Stimulated activated CD8-positive, alpha-beta memory T cell treated with anti-CD3 and anti-CD28 coated beads, Interleukin-4, amount 100 ng/mL, for 1 hour (primary cell): ENCODE results near the gene CPE.
A peak's percentile ranks its signal among the peaks of the same experiment; 100 is the strongest.
"Not testable (repeated sequence)": the region's sequence is repeated elsewhere in the genome, so short reads cannot be mapped to it uniquely, and the experiment has no call there.

ENCODE experiments used
- DNase-seq, 2 donors: peaks; one replicate each; pipeline ENCODE4 v3.0.0-alpha.2; 2020; ENCODE audit warnings: low read depth in 2 of 2, low spot score in 1 of 2

Gene CPE

DNA sequence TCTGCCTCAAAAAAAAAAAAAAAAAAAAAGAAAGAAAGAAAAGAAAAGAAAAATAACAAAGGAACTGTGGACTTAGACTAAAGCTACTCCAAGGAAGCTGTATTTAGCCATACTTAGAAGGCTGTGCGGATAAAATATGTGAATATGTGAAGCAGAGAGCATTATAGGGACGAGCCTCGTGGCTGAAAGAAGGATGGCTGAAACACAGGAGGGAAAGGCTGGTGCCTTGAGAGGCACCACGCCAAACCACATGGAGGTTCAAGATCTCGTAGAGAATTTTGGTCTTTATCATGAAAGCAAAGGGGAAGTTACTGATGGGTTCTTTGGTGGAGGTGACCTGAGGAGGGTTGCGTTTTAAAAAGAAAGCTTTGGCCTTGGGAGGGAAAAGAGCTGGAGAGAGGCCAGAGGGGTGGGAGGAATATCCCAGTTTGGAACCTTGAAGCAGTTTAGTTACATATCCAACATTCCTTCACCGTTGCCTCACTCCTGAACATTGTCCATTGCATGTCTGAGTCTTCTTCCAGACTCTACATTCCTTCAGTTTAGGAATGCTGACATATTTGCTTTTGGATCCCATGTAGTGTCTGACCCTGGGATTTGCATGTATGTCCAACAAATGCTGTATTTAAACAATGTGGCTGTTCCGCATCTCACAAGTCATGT lies 82.5 kb downstream of the CPE start:
- DNase-seq: no peak

DNA sequence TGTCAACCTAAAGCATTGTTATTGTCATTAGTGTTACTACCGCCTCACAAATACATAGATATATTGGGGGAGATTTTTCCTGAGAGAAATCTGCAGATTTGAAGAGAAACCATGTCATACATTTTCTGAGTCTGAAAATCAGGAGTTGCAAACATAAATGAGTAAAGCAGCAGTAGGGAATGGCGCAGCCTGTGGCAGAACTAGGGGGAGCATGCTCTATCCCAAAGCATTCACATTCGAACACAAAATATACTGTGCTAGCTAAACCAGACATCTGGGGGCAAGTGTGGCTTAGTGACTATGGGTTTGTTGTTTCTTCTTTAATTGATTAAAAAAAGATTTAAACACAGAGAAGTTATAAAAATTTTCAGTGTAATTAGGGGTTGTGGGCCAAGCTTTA lies 83.2 kb downstream of the CPE start:
- DNase-seq: no peak

DNA sequence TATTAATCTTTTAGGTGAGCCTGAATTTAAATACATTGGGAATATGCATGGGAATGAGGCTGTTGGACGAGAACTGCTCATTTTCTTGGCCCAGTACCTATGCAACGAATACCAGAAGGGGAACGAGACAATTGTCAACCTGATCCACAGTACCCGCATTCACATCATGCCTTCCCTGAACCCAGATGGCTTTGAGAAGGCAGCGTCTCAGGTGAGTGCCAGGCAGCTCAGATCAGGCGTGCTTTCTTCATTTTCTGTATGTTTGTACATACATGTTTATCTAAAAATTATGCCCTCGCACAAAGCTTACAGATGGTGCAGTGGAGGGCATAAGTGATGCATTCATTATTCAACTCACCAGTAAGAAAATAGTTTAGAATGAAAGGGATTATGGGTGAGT lies 85.6 kb downstream of the CPE start:
- DNase-seq: no peak

DNA sequence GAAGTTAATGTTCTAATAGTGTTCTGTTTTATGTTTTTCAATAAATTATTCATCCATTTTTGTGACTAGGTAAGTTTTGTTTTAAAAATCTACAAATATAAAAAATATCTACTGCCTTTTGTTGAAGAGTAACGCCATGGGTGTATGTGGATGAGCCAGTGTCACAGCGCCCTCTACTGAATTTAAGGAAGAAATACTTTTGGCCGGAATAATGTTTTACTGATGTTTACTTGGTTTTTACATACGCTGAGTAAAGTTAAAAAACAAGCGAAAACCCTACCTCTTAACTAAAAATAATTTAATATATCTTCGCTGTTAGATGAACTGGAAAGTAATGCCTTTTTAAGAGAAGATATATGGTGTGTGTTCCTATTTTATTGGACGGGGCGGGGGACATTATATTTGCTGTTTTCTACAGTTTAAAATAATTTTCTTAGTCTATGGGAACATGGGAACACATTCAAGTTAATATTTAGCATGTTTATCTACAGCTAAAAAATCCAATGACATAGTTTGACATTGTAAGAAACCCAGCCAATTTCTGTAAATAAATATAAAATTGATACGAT lies 86.1 kb downstream of the CPE start:
- no peak for DNase-seq

DNA sequence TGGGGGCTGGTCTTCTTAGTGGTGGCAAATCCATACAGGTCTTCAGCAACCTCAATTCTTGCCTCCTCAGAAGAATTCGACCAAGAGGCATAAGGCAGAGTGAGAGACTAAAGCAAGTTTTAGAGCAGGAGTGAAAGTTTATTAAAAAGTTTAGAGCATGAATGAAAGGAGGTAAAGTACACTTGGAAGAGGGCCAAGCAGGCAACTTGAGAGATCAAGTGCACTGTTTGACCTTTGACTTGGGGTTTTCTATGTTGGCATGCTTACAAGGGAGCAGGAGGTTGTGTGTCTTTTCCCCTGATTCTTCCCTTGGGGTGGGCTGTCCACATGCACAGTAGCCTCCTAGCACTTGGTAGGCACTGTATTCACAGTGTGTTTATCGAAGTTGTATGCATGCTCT lies 91.2 kb downstream of the CPE start:
- no peak for DNase-seq

DNA sequence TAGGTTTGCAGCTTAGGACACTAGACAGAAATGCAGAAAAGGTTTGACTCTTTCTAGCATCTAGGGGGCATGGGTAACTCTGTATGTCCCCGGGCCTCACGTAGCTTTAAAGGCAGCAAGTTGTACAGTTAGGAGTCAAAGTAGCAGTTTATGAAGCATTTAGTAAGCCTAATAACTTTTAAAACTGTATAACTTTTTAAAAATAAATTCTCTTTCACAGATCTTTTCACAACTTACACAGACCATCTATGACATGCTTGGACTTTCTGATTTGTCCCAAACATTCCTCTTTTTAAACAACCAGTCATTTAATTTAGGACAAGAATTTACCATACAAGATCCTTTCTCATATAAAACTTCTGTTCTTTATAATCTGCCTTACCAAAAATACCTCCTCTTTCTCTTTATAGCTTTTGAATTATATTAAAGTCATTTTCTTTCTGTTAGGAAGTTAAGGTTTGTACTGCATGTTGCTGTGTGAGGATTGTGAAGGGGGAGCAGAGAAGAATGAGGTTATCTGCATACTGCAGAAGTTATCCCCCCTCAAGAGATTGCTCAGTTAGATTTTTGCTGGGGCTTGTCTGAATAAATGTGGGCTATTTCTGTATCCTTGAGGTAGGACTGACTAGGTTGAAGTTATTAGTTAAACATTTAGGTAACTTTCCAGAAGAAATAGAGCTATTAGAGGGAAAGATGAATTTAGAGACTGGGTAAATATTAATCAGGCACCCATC lies 94.3 kb downstream of the CPE start:
- no peak for DNase-seq

DNA sequence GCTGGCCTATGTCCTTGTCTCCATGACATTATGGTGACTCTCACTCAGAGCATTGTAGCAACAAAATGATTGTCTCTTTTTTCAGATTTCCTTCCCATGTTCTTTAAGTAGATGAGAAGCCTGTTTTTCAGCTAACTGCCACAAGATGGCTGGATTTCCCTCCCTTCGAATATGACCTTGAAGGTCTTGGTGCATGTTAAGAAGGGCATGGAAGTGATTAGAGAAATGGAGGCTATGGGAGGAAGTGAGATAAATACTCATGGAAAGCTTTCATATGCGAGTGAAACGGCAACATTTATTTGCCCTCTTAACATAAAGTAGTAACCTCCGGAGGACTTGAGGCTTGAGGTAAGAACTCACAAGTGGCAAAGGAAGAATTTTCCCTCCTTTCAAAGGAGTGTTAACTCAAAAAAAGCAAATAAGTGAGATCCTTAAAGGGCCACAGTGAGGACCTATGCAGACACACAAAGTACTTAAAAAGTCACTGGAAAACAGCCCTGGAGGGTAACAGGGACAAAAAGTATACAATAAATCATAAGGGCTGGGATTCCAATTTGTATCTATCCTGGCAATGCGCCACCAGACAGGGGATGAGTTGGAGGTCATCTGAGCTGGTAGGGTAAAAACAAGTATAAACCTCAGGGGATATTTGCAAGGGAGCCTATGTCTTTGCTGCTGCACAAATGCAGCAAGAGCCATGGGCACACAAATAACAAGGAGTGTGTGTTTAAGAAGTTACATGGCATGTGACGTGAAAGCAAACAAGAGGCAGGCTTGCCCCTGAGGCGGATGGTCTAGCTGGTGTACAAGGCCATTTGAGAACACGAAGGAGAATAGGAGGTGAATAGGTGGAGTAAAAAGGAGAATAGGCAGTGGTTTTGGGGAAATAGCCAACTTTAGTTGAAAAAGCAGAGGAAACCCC lies 96.2 kb downstream of the CPE start:
- DNase-seq: no peak

DNA sequence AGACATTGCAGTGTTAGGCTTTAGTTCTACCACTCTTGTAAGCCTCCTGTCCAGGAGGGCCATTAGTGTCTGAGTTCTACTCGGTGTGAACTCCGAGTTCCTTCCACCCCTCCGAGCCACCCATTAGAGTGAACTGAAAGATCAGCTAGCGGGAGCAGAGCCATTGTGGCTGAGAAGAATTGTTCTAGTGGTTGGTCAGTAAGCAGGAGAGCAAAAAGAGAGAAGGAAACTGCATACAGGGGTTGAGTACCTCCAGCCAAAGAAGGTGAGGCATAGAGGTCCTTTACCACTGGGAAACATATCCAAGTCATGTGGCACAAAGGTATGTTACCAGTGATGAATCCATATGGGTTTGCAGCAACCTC lies 96.9 kb downstream of the CPE start:
- DNase-seq: no peak

DNA sequence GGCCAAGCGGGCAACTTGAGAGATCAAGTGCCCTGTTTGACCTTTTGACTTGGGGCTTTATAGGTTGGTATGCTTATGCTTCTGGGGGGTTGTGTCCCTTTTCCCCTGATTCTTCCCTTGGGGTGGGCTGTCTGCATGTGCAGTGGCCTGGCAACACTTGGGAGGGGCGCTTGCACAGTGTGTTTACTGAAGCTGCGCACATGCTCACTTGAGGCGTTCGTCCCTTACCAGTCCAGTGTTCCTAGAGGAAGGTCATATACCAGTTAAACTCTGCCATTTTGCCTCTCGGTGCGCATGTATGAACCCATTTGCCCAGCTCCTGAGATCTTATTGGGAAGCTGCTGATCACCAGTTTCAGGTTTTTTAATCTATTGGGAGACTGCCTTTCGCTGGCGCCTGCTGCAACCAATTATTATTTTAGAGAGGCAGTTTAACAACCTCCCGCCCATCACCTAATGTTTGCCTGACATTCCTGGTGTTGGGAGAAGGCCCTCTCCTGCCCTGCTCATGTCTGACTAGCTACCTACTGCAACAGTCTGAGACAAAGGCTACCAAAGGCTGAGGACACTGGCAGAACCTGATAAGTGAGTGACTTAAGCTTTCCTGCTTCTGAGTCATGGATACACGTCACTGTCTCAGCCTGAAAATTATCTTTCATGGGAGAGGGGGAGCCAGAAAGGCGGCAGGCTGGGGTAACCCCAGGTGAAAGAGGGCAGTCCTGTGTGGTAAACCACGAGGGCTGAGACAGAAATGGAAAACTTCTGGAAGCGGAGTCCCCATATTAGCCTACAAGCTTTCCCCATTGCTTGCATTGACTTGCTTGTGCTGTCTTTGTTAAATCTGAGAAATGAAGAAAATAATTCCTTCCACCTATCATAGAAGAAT lies 97.6 kb downstream of the CPE start:
- no peak for DNase-seq

DNA sequence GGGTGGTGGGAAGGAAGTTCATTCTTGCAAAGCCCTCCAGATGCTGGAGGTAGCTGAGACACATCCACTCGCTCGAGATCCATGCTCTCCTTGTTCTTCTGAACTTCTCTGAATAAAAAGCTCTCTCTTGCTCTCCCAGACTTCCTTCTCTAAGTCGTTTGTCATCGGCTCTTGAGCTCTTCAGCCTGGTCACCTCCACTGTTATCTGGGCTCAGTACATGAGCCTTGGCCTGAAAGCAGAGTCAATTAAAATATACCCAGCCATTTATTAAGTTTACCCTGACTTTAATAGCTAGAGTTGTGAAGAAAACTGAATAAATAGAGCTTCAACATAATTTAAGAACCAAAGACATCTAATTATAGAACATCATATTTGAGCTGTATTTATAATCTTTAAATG lies 99.0 kb downstream of the CPE start:
- no peak for DNase-seq

DNA sequence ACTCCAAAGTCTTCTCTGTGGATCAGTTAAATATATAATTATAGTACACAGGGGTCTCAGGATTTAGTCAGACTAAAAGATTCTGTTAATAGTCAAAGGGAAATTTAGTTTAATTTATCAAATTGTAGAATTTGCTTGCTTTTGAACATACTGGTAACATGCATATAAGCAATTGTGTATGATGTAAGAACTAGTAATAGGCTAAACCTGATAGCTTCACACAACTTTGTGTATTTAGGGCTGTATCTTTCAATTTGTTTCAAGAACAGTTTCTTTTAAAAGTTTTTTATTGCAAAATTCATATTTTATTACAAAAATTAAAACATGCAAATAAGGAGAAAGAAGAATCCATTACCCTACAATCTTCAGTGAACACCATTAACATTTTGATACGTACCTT lies 99.5 kb downstream of the CPE start:
- no peak for DNase-seq

DNA sequence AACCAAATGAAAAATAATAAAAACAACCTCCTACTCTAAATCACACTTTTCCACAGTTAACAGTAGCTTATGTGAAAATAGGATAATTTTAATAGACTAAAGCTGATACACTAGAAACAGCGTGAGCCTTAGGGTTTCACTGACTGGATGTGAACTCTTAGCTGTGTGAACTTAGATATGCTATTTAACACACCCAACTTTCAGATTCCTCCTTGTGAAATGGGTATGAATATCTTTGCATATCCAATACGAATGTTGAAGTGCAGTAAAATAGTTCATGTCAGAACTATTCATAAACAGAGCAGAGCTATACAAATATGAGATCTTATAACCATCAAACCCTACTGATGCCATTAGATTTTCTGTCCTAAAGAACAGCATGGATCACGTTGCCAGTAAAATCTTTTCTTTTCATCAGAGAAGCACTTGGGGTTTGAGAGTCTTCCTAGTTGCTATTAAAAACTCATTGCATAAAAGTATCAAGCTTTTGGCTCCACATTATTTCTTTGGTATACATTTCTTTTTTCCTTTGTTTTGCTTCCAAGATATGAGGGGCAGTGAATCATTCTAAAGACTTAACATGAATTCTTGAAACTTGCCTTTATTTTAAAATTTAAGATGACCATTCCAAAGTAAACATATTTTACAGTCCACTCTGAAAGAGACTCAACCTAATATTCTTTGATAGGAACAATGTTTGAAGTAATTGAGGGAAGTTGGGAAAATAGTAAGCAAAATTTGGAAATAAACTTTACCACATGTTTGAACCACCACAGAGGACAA lies 102.4 kb downstream of the CPE start:
- no peak for DNase-seq

DNA sequence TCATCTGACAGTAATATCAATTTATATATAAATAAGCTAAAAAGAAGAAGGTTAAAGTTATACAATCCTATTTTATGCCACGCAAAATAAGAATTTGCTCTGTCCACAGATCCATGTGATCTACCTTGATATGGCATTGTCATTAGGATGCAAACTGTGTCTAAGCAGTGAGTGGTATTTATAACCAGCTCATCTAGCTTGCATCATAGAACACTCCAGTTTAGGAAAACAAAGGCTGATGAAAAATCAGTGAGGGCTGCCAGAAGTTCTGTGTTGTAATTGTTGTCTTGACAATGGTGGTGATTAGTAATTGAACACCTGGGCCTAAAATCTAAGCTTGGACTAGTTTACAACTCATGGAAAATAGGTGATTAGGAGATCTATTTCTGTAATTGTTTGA lies 111.0 kb downstream of the CPE start:
- DNase-seq: no peak

DNA sequence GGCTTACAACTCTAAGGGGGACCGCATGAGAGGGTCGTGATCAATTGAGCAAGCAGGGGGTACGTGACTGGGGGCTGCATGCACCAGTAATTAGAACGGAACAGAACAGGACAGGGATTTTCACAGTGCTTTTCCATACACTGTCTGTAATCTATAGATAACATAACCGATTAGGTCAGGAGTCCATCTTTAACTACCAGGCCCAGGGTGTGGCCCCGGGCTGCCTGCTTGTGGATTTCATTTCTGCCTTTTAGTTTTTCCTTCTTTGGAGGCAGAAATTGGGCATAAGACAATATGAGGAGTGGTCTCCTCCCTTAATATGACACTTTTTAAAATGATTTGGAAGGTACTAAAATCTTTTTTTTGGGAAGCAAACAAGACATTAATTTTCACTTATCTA lies 113.8 kb downstream of the CPE start:
- DNase-seq: not testable (repeated sequence)

DNA sequence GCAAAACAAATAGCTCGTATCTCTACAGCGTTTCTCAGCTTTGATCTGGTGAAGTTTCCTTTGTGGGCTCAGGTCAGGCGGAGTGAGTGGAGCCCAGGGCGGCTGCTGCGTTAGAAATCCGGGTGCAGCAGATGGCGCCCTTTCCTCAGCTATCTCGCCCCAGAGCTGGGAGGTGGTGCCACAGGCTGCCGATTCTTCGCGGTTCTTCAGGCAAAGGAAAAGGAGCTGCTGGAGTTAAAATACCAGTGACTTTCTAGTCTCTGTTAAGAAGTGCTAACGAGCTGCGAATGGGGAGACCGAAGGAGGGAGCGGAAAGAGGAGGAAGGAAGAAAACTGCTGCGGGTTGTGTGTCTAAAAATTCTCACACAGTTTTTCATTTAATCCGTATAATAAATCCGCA lies 114.6 kb downstream of the CPE start:
- DNase-seq: peak; percentile 6 to 29

DNA sequence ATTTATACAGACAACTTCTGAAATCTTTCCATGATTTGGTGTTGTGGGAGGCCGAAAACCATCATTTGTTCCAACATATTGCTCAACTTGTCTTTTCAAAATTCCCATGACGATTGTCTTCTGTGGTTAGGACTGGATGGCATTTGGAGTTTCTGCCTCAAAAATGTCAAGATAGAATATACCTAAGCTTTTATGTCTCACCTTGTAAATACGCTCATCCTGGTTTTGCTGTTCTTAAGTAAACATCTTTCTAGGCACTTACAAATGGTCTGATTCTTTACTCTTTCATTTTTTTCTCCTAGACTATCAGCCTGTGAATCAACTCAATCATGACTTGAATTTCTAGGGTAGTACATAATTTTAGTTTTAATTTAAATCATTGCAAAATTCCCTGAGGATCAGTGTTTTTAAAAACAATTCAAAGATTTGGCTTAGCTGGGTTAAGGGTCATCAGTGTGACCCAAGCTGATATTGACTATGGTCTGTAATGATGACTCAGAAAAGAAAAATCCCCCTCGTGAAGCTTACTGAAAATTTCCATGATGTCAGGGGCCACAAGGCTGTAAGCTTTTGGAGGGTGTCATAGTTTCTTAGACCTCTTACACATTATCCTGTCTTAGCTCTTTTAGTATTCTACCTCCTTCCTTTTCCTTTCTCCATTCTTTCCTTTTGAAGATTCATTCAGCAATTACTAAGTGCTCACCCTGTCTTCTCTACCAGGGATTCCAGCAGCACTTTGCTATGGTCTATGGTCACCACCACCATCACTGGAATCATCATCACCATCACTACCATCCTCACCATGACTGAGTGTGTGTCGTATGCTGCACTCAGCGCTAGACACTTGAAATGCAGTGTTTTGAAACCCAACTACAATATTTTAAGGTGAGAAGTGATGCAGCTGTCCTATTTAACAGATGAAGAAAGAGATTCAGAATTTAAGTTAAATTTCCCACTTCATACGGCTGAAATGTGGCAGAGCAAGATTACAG lies 124.4 kb downstream of the CPE start:
- DNase-seq: no peak

DNA sequence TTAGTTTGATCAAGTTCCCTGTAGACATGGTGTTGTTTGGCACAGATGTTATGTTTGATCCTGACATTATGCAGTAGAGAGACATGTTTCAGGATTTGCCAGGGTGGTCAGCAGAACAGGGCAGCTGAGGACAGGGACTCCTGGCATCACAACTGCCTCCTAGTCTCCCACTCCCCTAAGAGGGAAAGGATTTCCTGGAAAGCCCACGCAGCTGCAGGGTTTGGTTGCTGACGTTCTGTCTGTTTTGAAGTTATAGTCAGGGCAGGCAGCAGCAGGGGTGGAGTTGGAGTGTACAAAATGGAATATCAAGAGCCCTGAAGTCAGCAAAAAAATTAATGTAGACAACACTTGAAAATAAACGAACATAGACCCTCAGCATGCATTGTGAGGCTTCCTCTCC lies 125.4 kb downstream of the CPE start:
- DNase-seq: no peak

DNA sequence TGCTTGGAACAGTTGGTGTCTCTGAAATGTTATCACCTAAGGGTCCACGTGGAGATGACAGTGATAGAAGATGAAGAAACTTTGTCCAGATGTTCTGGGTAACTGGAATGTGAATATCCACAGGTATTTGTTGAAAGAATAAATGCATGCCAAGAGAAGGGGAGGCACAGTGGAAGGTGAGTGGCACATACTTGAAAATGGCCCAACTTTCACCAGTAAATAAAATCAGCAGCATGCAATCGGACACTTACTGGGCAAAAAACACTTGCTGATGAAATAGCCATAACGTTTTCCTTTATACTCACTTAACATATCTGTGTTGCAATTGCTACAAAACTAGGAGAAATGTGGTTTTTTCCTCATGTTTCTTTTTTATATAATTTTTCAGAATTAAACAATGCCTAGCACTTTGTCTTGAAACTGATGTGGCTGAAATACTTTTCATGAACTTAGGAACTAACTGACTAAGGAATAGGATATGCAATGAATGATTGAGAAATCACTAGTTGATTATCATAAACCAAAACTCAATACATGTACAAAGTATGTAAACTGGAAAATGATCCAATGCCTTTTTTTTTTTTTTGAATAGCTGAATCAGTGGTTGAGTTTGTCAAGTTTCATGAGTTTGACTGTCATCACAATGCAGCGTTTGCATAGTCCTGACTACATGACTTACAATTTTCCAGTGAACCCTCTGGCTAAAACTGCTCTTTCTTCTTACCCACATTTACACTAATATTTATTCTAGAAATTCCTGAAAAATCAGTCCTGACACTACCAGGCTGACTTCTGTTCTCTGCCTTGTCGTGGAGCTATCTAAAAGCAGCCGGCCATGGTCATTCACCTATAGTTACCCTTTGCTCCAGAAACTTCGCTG lies 127.4 kb downstream of the CPE start:
- no peak for DNase-seq
